Calu3 (cell line): Measurements from ENCODE around the gene UBR2. TPM values are rescaled to one million over a fixed set of nuclear protein-coding genes. Genes with fewer than 3 reads are reported as not detected.

Experiments
- BruUV-seq: library from RNA; stranded (reverse); fragments of 400-500 nt; replicated peaks from 2 replicates; lab custom pipeline; 2021; lab: Mats Ljungman, UMichigan
- CTCF ChIA-PET: fragments of 300-600 bp; sonication (Branson Sonifier 250); formaldehyde crosslinking; loops from one replicate; lab custom pipeline; 2022; ENCODE audit warnings: antibody characterized with exemption; lab: Charles Lee
- DNase-seq: peaks from one replicate; pipeline ENCODE4 v3.0.0; 2022
- H3K27ac Mint-ChIP-seq: one replicate; pipeline ENCODE4 v1.8.0; 2022; ENCODE audit warnings: mixed read lengths; ENCODE audit not compliant: unreplicated experiment
- H3K27me3 Mint-ChIP-seq: one replicate; pipeline ENCODE4 v1.8.0; 2022; ENCODE audit warnings: mixed read lengths; ENCODE audit not compliant: unreplicated experiment
- H3K36me3 Mint-ChIP-seq: one replicate; pipeline ENCODE4 v1.8.0; 2022; ENCODE audit warnings: mild to moderate bottlenecking, moderate library complexity, mixed read lengths; ENCODE audit not compliant: insufficient read depth, unreplicated experiment
- H3K4me1 Mint-ChIP-seq: one replicate; pipeline ENCODE4 v1.8.0; 2022; ENCODE audit warnings: mild to moderate bottlenecking, low read depth, mixed read lengths; ENCODE audit not compliant: unreplicated experiment
- H3K4me3 Mint-ChIP-seq: one replicate; pipeline ENCODE4 v1.8.0; 2022; ENCODE audit warnings: mild to moderate bottlenecking, low read depth, moderate library complexity, mixed read lengths; ENCODE audit not compliant: unreplicated experiment
- H3K9me3 Mint-ChIP-seq: one replicate; pipeline ENCODE4 v1.8.0; 2022; ENCODE audit warnings: low read depth, mixed read lengths; ENCODE audit not compliant: unreplicated experiment
- intact Hi-C: fragments of 100-400 bp; cut with micrococcal nuclease; formaldehyde crosslinking; loops from one replicate; pipeline ENCODE4 v1.10.0; 2022; ENCODE audit not compliant: unreplicated experiment
- total RNA-seq: library from RNA; stranded (reverse); gene quantifications from 2 replicates; pipeline ENCODE4 v1.2.3, GENCODE V29; 2022
- TF ChIP-seq, protein P1 (sequence below): fragments of 200-600 bp; IDR thresholded peaks from one replicate; pipeline ENCODE4 v1.8.0; 2022; ENCODE audit warnings: antibody characterized with exemption; ENCODE audit not compliant: unreplicated experiment

UBR2 gene
- total RNA-seq, 1 experiment from 2014 or later: 32.4 TPM

DNA sequence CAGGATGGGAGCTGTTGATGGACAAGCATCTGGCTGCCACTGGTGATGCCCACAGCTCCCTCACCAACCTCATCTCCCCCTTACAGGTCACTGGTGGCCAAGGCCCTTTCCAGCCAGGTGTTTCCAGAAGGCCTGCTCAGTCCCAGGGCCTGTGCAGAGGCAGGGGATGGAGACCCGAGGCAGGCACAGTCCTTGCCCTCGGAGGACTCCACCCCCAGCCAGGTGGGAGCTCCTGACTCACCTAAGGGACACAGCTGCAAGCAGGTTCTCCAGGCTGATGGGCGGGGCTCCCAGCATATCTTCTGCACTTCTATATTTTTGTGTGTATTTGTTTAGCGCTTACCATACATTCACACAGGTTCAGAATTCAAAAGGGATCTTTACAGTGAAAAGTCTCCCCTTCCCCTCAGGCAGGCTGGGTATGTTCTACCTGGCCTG, 141.1 kb downstream of the UBR2 start:
- H3K4me1 Mint-ChIP-seq: no peaks in the 10 kb centered on the region
- intact Hi-C loops: no loop called here
- DNase-seq: no peak
- no peaks in the 10 kb centered on the region for H3K36me3 Mint-ChIP-seq
- no peaks in the 10 kb centered on the region for H3K9me3 Mint-ChIP-seq
- CTCF ChIA-PET: no interaction called here
- no TSS peak for BruUV-seq
- TF ChIP-seq, protein P1, sequence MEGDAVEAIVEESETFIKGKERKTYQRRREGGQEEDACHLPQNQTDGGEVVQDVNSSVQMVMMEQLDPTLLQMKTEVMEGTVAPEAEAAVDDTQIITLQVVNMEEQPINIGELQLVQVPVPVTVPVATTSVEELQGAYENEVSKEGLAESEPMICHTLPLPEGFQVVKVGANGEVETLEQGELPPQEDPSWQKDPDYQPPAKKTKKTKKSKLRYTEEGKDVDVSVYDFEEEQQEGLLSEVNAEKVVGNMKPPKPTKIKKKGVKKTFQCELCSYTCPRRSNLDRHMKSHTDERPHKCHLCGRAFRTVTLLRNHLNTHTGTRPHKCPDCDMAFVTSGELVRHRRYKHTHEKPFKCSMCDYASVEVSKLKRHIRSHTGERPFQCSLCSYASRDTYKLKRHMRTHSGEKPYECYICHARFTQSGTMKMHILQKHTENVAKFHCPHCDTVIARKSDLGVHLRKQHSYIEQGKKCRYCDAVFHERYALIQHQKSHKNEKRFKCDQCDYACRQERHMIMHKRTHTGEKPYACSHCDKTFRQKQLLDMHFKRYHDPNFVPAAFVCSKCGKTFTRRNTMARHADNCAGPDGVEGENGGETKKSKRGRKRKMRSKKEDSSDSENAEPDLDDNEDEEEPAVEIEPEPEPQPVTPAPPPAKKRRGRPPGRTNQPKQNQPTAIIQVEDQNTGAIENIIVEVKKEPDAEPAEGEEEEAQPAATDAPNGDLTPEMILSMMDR: no peak
- no peak overlapping the region for H3K27ac Mint-ChIP-seq
- no peak overlapping the region for H3K4me3 Mint-ChIP-seq
- no peaks in the 10 kb centered on the region for H3K27me3 Mint-ChIP-seq

DNA sequence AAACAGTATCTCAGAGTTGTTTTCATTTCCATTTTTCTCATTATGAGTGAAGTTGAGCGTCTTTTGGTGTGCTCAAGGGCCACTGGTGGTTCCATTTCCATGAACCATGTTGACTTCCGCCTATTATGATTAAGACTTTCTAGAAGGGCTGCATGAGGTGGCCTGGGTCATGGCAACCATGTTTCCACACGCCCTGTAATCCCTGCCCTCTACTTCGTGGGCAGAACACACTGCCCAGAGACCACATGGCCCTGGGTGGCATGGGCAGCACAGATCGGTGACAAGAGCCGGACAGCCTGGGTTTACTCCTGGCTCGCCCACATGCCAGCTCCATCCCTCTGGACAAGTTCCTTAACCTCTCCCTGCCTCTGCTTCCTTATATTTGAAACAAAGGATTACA, 143.8 kb downstream of the UBR2 start:
- intact Hi-C loops: no loop called here
- H3K9me3 Mint-ChIP-seq: peaks cover 4% of the 10 kb centered on the region
- H3K4me1 Mint-ChIP-seq: no peaks in the 10 kb centered on the region
- CTCF ChIA-PET: interaction anchor here (0.5 kb wide), 1 partner anchor 297 kb away, joined by 4 read pairs; no protein-coding TSS in a partner anchor
- no peak overlapping the region for H3K4me3 Mint-ChIP-seq
- TF ChIP-seq, protein P1: no peak
- no peak overlapping the region for H3K27ac Mint-ChIP-seq
- H3K27me3 Mint-ChIP-seq: no peaks in the 10 kb centered on the region
- BruUV-seq: no TSS peak
- DNase-seq: no peak
- no peaks in the 10 kb centered on the region for H3K36me3 Mint-ChIP-seq

DNA sequence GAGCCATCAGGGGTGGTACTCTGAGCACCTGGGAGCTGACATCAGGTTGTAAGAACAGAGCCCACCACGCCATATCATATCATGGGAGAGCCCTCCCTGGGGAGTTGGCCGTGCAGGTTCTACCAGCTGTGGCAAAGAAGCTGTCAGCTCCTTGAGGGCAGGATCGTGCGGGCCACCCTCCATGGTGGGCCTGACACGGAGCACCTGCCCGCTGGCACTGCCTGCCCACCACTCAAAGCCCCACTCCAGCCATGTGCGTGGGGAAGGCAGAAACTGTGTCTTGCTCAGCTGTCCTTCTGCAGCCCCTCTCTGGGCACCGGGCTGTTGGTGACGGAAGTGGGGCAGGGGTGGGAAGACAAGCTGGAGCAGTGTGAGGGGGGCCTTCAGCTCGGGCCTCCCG, 144.3 kb downstream of the UBR2 start:
- CTCF ChIA-PET: interaction anchor here (0.5 kb wide), 2 partner anchors 165 to 296 kb away, joined by 4 to 5 read pairs; no protein-coding TSS in a partner anchor
- BruUV-seq: no TSS peak
- intact Hi-C loops: no loop called here
- Mint-ChIP-seq H3K27ac (no peak overlapping the region), H3K4me3 (no peak overlapping the region), H3K9me3 (peaks cover 4% of the 10 kb centered on the region), H3K4me1 (no peaks in the 10 kb centered on the region), H3K27me3 (no peaks in the 10 kb centered on the region), H3K36me3 (no peaks in the 10 kb centered on the region)
- TF ChIP-seq, protein P1: no peak
- DNase-seq: no peak

DNA sequence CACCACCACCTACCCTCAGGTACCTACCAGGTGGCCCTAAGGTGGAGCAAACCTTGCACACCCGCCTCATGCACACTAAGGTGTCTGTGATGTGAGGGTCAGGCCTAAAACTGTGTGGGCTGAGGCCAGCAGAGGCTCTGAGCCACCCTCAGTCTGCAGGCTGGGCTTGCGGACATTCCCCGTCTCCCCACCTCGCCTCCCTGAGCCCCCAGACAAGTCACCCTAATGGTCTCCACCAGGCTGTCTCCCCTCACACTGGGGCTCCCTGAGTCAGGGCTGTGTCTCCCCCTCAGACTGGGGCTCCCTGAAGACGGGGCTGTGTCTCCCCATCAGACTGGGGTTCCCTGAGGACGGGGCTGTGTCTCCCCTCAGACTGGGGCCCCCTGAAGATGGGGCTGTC, 146.0 kb downstream of the UBR2 start:
- BruUV-seq: no TSS peak
- H3K9me3 Mint-ChIP-seq: peaks cover 4% of the 10 kb centered on the region
- no peak overlapping the region for H3K4me3 Mint-ChIP-seq
- DNase-seq: no peak
- H3K27ac Mint-ChIP-seq: no peak overlapping the region
- CTCF ChIA-PET: no interaction called here
- H3K4me1 Mint-ChIP-seq: peaks cover 8% of the 10 kb centered on the region
- intact Hi-C loops: no loop called here
- no peaks in the 10 kb centered on the region for H3K27me3 Mint-ChIP-seq
- TF ChIP-seq, protein P1: no peak
- H3K36me3 Mint-ChIP-seq: no peaks in the 10 kb centered on the region
